Endothelial cell of umbilical vein (primary cell): ENCODE data around the gene HTR3C. TPM values are rescaled to one million over a fixed set of nuclear protein-coding genes. Genes with fewer than 3 reads are reported as not detected.

Experiments used
- BruUV-seq: library from RNA; stranded (reverse); fragments of 400-500 nt; replicated peaks from 2 replicates; lab custom pipeline; 2021; lab: Mats Ljungman, UMichigan
- CTCF ChIA-PET: fragments of 300-600, 350-600 bp; sonication (Branson Sonifier 250); formaldehyde crosslinking; loops from one replicate; lab custom pipeline; 2021; ENCODE audit warnings: antibody characterized with exemption, inconsistent platforms; lab: Charles Lee
- POLR2A ChIA-PET: fragments of 300-600, 350-600 bp; sonication (Branson Sonifier 250); formaldehyde crosslinking; loops from one replicate; lab custom pipeline; 2021; ENCODE audit warnings: antibody characterized with exemption, inconsistent platforms; lab: Charles Lee
- DNase-seq: peaks from one replicate; pipeline ENCODE4 v3.0.0-alpha.2; 2011; ENCODE audit warnings: low read depth, low spot score
- FAIRE-seq: peaks from 2 replicates; lab custom pipeline; 2011; peaks lifted over from hg19 to GRCh38; lab: Jason Lieb, UNC
- H2AFZ ChIP-seq: 2 replicates; pipeline ENCODE4 v1.6.0; 2012; ENCODE audit warnings: low read depth, low read length, control low read depth, inconsistent platforms
- H3K27ac ChIP-seq: 2 replicates; pipeline ENCODE4 v1.5.1; 2011; ENCODE audit warnings: low read depth, mild to moderate bottlenecking, control low read depth, low read length, moderate library complexity; ENCODE audit not compliant: insufficient read depth
- H3K27me3 ChIP-seq, 2 experiments: 2 replicates each; pipeline versions ENCODE4 v1.6.0 to v1.6.1; 2011; ENCODE audit warnings: low read length in 2 of 2, mixed read lengths in 1 of 2; ENCODE audit not compliant: control insufficient read depth in 2 of 2, insufficient read depth in 2 of 2
- H3K36me3 ChIP-seq, 2 experiments: 2 replicates in 1 of 2; 3 replicates in 1 of 2; pipeline ENCODE4 v1.5.1; 2011; ENCODE audit warnings: low read length in 2 of 2, mild to moderate bottlenecking in 1 of 2, moderate library complexity in 1 of 2; ENCODE audit not compliant: control insufficient read depth in 2 of 2, insufficient read depth in 2 of 2; ENCODE audit errors: extremely low read depth in 1 of 2
- H3K4me1 ChIP-seq: 3 replicates; pipeline ENCODE4 v1.5.1; 2011; ENCODE audit warnings: mild to moderate bottlenecking, low read length; ENCODE audit not compliant: control insufficient read depth, insufficient read depth; ENCODE audit errors: extremely low read depth
- H3K4me2 ChIP-seq: 2 replicates; pipeline ENCODE4 v1.6.1; 2011; ENCODE audit warnings: low read length, control low read depth, mixed read lengths; ENCODE audit not compliant: insufficient read depth
- H3K4me3 ChIP-seq, 3 experiments: fragments of 200-600 bp in 1 of 3; sonication (generic), shearing (Covaris generic) in 1 of 3; replicated peaks in 1 of 3; 2 replicates each; pipeline ENCODE4 v1.5.1; 2011 to 2016; ENCODE audit warnings: control low read depth in 3 of 3, low read length in 3 of 3, mild to moderate bottlenecking in 2 of 3, inconsistent platforms in 1 of 3, low read depth in 1 of 3, moderate library complexity in 1 of 3; ENCODE audit not compliant: insufficient read depth in 1 of 3
- H3K79me2 ChIP-seq: 2 replicates; pipeline ENCODE4 v1.6.0; 2012; ENCODE audit warnings: low read length, inconsistent platforms; ENCODE audit not compliant: control insufficient read depth, insufficient read depth
- H3K9ac ChIP-seq: replicated peaks from 2 replicates; pipeline ENCODE3; 2011; ENCODE audit warnings: low read length, control low read depth; ENCODE audit not compliant: insufficient read depth; ENCODE audit errors: extremely low read depth
- H3K9me1 ChIP-seq: replicated peaks from 3 replicates; pipeline ENCODE4 v1.6.0; 2011; ENCODE audit warnings: mild to moderate bottlenecking, low read length; ENCODE audit not compliant: control insufficient read depth, insufficient read depth; ENCODE audit errors: extremely low read depth
- H3K9me3 ChIP-seq: replicated peaks from 2 replicates; pipeline ENCODE4 v1.5.1; 2012; ENCODE audit warnings: low read length, inconsistent platforms; ENCODE audit not compliant: control insufficient read depth, insufficient read depth
- H4K20me1 ChIP-seq: replicated peaks from 2 replicates; pipeline ENCODE3; 2011; ENCODE audit warnings: mild to moderate bottlenecking, low read length; ENCODE audit not compliant: control insufficient read depth, insufficient read depth; ENCODE audit errors: extremely low read depth
- CTCF ChIP-seq, 2 donors: IDR thresholded peaks; 1 replicate in 1 of 2; 2 replicates in 1 of 2; pipeline ENCODE4 v1.5.1; 2011; ENCODE audit warnings: low read length in 2 of 2, mild to moderate bottlenecking in 2 of 2, moderate library complexity in 2 of 2, control low read depth in 1 of 2, inconsistent platforms in 1 of 2, low read depth in 1 of 2; ENCODE audit not compliant: insufficient read depth in 1 of 2; ENCODE audit errors: extremely low read depth in 1 of 2
- EZH2 ChIP-seq: IDR thresholded peaks from 2 replicates; pipeline ENCODE4 v1.6.1; 2012; ENCODE audit warnings: borderline replicate concordance, low read depth, mild to moderate bottlenecking, moderate library complexity, low read length, inconsistent platforms; ENCODE audit not compliant: severe bottlenecking
- GATA2 ChIP-seq: IDR thresholded peaks from 2 replicates; pipeline ENCODE4 v1.7.0; 2011; ENCODE audit warnings: low read depth, mild to moderate bottlenecking, moderate library complexity, mixed read lengths, low read length; ENCODE audit not compliant: insufficient read length, insufficient read depth
- JUN ChIP-seq: IDR thresholded peaks from 2 replicates; pipeline ENCODE4 v1.6.1; 2011; ENCODE audit warnings: borderline replicate concordance, low read depth; ENCODE audit not compliant: insufficient read length, insufficient read depth
- MAX ChIP-seq: IDR thresholded peaks from 2 replicates; pipeline ENCODE4 v1.6.1; 2011; ENCODE audit not compliant: insufficient read depth, insufficient read length
- MYC ChIP-seq: IDR thresholded peaks from one replicate; pipeline ENCODE4 v1.6.1; 2011; ENCODE audit warnings: mild to moderate bottlenecking, low read depth, low read length
- POLR2A ChIP-seq: IDR thresholded peaks from 2 replicates; pipeline ENCODE4 v1.6.1; 2012; ENCODE audit warnings: low read depth, mild to moderate bottlenecking, control low read depth, low read length
- POLR2AphosphoS5 ChIP-seq: IDR thresholded peaks from 2 replicates; pipeline ENCODE4 v1.6.1; 2012; ENCODE audit warnings: low read depth, mild to moderate bottlenecking, control low read depth, low read length, moderate library complexity; ENCODE audit not compliant: insufficient read depth
- dilution Hi-C: fragments of 300-500 bp; cut with MboI; formaldehyde crosslinking; loops from one replicate; pipeline ENCODE4 v1.15.0; 2019; ENCODE audit warnings: low sequenced_read_pairs; ENCODE audit not compliant: extremely low pct_ligation_motif_present
- intact Hi-C: fragments of 100-400 bp; cut with micrococcal nuclease; formaldehyde crosslinking; loops from one replicate; pipeline ENCODE4 v1.10.0; 2022
- polyA plus RNA-seq, 4 experiments: library from polyadenylated mRNA; depleted of rRNA in 3 of 4; stranded (reverse) in 3 of 4; unstranded in 1 of 4; fragments of >200 nt; gene quantifications; 2 replicates each; pipeline versions ENCODE4 v1.2.1 to v1.2.3, GENCODE V29; 2011 to 2012; ENCODE audit warnings: missing spikeins in 1 of 4
- total RNA-seq: library from RNA; stranded (reverse); gene quantifications from 2 replicates; pipeline ENCODE4 v1.2.3, GENCODE V29; 2021

HTR3C gene
- total and polyA plus RNA-seq, 2 donors (not counting 3 experiments of a cell fraction or from before 2014, with no cell fraction given) = not detected

- DNase-seq = no peak
- BruUV-seq = no TSS peak
- H3K27ac ChIP-seq = no peak within 1 kb of the TSS
- no peak within 1 kb of the TSS for H2AFZ ChIP-seq
- FAIRE-seq = no peak
- H3K27me3 ChIP-seq = peaks cover 12 to 14% of the 10 kb centered on the region in 2 experiments
- ChIA-PET CTCF (no interaction called here), POLR2A (interaction anchor here (0.7 kb wide), 1 partner anchor 213 kb away, joined by 3 read pairs; no protein-coding TSS in a partner anchor)
- no peaks in the 10 kb centered on the region for H3K9me3 ChIP-seq
- intact Hi-C loops (no loop called here), dilution Hi-C loops (no loop called here)
- H3K4me1 ChIP-seq = no peaks in the 10 kb centered on the region
- no peaks in the 10 kb centered on the region for H3K79me2 ChIP-seq
- H3K9ac ChIP-seq = no peak within 1 kb of the TSS
- no peaks in the 10 kb centered on the region for H4K20me1 ChIP-seq
- H3K4me3 ChIP-seq = no peak within 1 kb of the TSS
- H3K4me2 ChIP-seq = no peak within 1 kb of the TSS
- H3K36me3 ChIP-seq = no peaks in the 10 kb centered on the region
- H3K9me1 ChIP-seq = no peaks in the 10 kb centered on the region
- TF ChIP-seq POLR2AphosphoS5 = no peak
- no peak for TF ChIP-seq EZH2
- TF ChIP-seq JUN = no peak
- no peak for TF ChIP-seq CTCF (IDR thresholded peaks at IDR 0.05; ENCODE audit: extremely low read depth in 1 of 2, insufficient read depth in 1 of 2, low read depth in 1 of 2, low read length in 2 of 2)
- TF ChIP-seq GATA2 = no peak
- TF ChIP-seq MAX = no peak
- no peak for TF ChIP-seq MYC
- no peak for TF ChIP-seq POLR2A
Measured at GRCh38 chr3:184031187-184031792, 21.6 kb upstream of the HTR3C start, which contains the start of gene HTR3D. Gene HTR3D, plus strand, starts transcription at chr3:184031742. Its CDS starts 0 bp downstream, at chr3:184031742.
